ENCODE data around the gene CDK2AP2. TPM values are rescaled to one million over a fixed set of nuclear protein-coding genes. Genes with fewer than 3 reads are reported as not detected.
A peak's percentile ranks its signal among the peaks of the same experiment; 100 is the strongest.

CDK2AP2 gene
- total and polyA plus RNA-seq, 10 of the 15 experiments (the other 5 are each of a cell fraction or from before 2014, with no cell fraction given): 8.0 to 177 (median 40.9) TPM

GRCh38 chr11:67484847-67485311 lies 23.1 kb downstream of the CDK2AP2 start (continued):
- TF ChIP-seq CHD1 (IDR thresholded peaks at IDR 0.05; ENCODE audit: low read depth, low read length): 0 out of 2 replicates have a peak, but pooled peaks have one; percentile 62
- no peak for TF ChIP-seq CBX3 (IDR thresholded peaks at IDR 0.05; ENCODE audit: borderline replicate concordance, low read depth)
- TF ChIP-seq ZZZ3 (IDR thresholded peaks at IDR 0.05; ENCODE audit: control insufficient read depth, insufficient read length, low read depth): no peak
- TF ChIP-seq, protein P1, sequence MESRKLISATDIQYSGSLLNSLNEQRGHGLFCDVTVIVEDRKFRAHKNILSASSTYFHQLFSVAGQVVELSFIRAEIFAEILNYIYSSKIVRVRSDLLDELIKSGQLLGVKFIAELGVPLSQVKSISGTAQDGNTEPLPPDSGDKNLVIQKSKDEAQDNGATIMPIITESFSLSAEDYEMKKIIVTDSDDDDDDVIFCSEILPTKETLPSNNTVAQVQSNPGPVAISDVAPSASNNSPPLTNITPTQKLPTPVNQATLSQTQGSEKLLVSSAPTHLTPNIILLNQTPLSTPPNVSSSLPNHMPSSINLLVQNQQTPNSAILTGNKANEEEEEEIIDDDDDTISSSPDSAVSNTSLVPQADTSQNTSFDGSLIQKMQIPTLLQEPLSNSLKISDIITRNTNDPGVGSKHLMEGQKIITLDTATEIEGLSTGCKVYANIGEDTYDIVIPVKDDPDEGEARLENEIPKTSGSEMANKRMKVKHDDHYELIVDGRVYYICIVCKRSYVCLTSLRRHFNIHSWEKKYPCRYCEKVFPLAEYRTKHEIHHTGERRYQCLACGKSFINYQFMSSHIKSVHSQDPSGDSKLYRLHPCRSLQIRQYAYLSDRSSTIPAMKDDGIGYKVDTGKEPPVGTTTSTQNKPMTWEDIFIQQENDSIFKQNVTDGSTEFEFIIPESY (IDR thresholded peaks at IDR 0.05): no peak
- TF ChIP-seq ZNF24 (IDR thresholded peaks at IDR 0.05): no peak
- TF ChIP-seq MEF2A (IDR thresholded peaks at IDR 0.05; ENCODE audit: insufficient read depth, low read depth, low read length): no peak
- TF ChIP-seq NBN (IDR thresholded peaks at IDR 0.05): peak; percentile 88
- no peak for TF ChIP-seq KLF5 (IDR thresholded peaks at IDR 0.05; ENCODE audit: partially characterized antibody)
- TF ChIP-seq ZBED1 (IDR thresholded peaks at IDR 0.05; ENCODE audit: borderline replicate concordance): no peak
- TF ChIP-seq NRF1 (conservative IDR thresholded peaks at IDR 0.05; ENCODE audit: low read depth, low read length): no peak
- no peak for TF ChIP-seq PAX8 (IDR thresholded peaks at IDR 0.05)
- TF ChIP-seq TCF12 (IDR thresholded peaks at IDR 0.05; ENCODE audit: low read depth, low read length): no peak
- TF ChIP-seq IRF5 (IDR thresholded peaks at IDR 0.05; ENCODE audit: borderline replicate concordance): no peak
- no peak for TF ChIP-seq RAD51 (IDR thresholded peaks at IDR 0.05)
- TF ChIP-seq MXI1 (IDR thresholded peaks at IDR 0.05; ENCODE audit: low read depth, low read length): peak; percentile 79
- TF ChIP-seq PBX3 (IDR thresholded peaks at IDR 0.05; ENCODE audit: insufficient replicate concordance, low read depth, low read length): no peak
- TF ChIP-seq RCOR1 (conservative IDR thresholded peaks at IDR 0.05; ENCODE audit: low read depth, low read length): no peak
- no peak for TF ChIP-seq ZNF217 (IDR thresholded peaks at IDR 0.05)
- no peak for TF ChIP-seq BRCA1 (IDR thresholded peaks at IDR 0.05; ENCODE audit: low read depth, low read length)
- TF ChIP-seq KAT2A (conservative IDR thresholded peaks at IDR 0.05; ENCODE audit: control insufficient read depth, low read depth, low read length): no peak
- TF ChIP-seq, protein P2, sequence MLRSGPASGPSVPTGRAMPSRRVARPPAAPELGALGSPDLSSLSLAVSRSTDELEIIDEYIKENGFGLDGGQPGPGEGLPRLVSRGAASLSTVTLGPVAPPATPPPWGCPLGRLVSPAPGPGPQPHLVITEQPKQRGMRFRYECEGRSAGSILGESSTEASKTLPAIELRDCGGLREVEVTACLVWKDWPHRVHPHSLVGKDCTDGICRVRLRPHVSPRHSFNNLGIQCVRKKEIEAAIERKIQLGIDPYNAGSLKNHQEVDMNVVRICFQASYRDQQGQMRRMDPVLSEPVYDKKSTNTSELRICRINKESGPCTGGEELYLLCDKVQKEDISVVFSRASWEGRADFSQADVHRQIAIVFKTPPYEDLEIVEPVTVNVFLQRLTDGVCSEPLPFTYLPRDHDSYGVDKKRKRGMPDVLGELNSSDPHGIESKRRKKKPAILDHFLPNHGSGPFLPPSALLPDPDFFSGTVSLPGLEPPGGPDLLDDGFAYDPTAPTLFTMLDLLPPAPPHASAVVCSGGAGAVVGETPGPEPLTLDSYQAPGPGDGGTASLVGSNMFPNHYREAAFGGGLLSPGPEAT (IDR thresholded peaks at IDR 0.05; ENCODE audit: low read depth): peak; percentile 64; the same call in 1 of the 2 replicates
- TF ChIP-seq TCF3 (IDR thresholded peaks at IDR 0.05; ENCODE audit: borderline replicate concordance, insufficient read depth, low read depth, low read length): no peak
- peak; percentile 24; the same call in 1 of the 2 replicates for TF ChIP-seq TBL1XR1 (IDR thresholded peaks at IDR 0.05; ENCODE audit: low read depth, low read length)
- no peak for TF ChIP-seq SMC3 (IDR thresholded peaks at IDR 0.05; ENCODE audit: borderline replicate concordance, low read length)

Data from GM12878 (cell line).